NB4 (cell line): ENCODE measurements around the gene STK32B.

Experiments used
- CTCF ChIP-seq: IDR thresholded peaks from one replicate; pipeline ENCODE4 v1.5.1; 2012; ENCODE audit warnings: low read depth, low read length
- MYC ChIP-seq: IDR thresholded peaks from 2 replicates; pipeline ENCODE4 v1.6.1; 2011; ENCODE audit warnings: low read depth, low read length

- TF ChIP-seq MYC (no peak), CTCF (no peak)
Observed at GRCh38 chr4:5040856-5041620, 10.2 kb upstream of the STK32B start.
